Stomach (tissue), 9 donors: ENCODE results near the gene LDLRAD3. TPM values are rescaled to one million over a fixed set of nuclear protein-coding genes. Genes with fewer than 3 reads are reported as not detected.

Experiments
- DNase-seq, 2 donors: peaks; one replicate each; pipeline versions ENCODE4 v3.0.0 to v3.0.0-alpha.2; 2013 to 2019
- H3K27ac ChIP-seq, 5 donors: fragments of 200-600 bp in 4 of 5; sonication (generic) in 4 of 5; one replicate each; pipeline ENCODE4 v1.5.1; 2013 to 2019; ENCODE audit warnings: mild to moderate bottlenecking in 1 of 5, moderate library complexity in 1 of 5
- H3K27me3 ChIP-seq, 3 donors: fragments of 200-600 bp; sonication (generic); one replicate each; pipeline ENCODE4 v1.5.1; 2017 to 2019; ENCODE audit warnings: mixed run types in 1 of 3
- H3K36me3 ChIP-seq, 4 donors: fragments of 200-600 bp; sonication (generic); 1 replicate in 3 of 4; 2 replicates in 1 of 4; pipeline ENCODE4 v1.5.1; 2016 to 2019
- H3K4me1 ChIP-seq, 4 donors: fragments of 200-600 bp; sonication (generic); one replicate each; pipeline ENCODE4 v1.5.1; 2016 to 2019
- H3K4me3 ChIP-seq, 4 donors: fragments of 200-600 bp; sonication (generic) in 3 of 4; one replicate each; pipeline ENCODE4 v1.5.1; 2016 to 2019; ENCODE audit warnings: mild to moderate bottlenecking in 1 of 4
- H3K9me3 ChIP-seq, 4 donors: fragments of 200-600 bp; sonication (generic); one replicate each; pipeline ENCODE4 v1.5.1; 2016 to 2019
- CTCF ChIP-seq, 7 experiments: fragments of 450-650 bp in 4 of 7; fragments of 200-600 bp in 3 of 7; sonication (generic) in 3 of 7; IDR thresholded peaks; one replicate each; pipeline ENCODE4 v1.5.1; 2016 to 2019; ENCODE audit warnings: antibody characterized with exemption in 7 of 7, control low read depth in 2 of 7, mild to moderate bottlenecking in 1 of 7
- EP300 ChIP-seq: sonication (generic); formaldehyde crosslinking; IDR thresholded peaks from one replicate; pipeline ENCODE4 v1.6.1; 2017; ENCODE audit warnings: antibody characterized with exemption
- POLR2A ChIP-seq, 4 donors: fragments of 450-650 bp; IDR thresholded peaks; one replicate each; pipeline ENCODE4 v1.6.1; 2016; ENCODE audit warnings: antibody characterized with exemption in 4 of 4, control low read depth in 2 of 4, mild to moderate bottlenecking in 1 of 4, moderate library complexity in 1 of 4
- POLR2AphosphoS5 ChIP-seq, 3 donors: sonication (generic); formaldehyde crosslinking; IDR thresholded peaks; one replicate each; pipeline ENCODE4 v1.6.1; 2016; ENCODE audit warnings: antibody characterized with exemption in 3 of 3
- WGBS, 5 donors: extraction: QIAGEN DNeasy Blood & Tissue Kit in 3 of 5; methylation state at CpG; one replicate each; pipeline versions ENCODE4 v1.1.5 to v1.1.7; 2013 to 2018; 5-methylcytosine and 5-hydroxymethylcytosine counted together
- intact Hi-C: fragments of 100-400 bp; cut with DNase I; formaldehyde crosslinking; loops from one replicate; pipeline ENCODE4 v1.15.1; 2023; ENCODE audit warnings: low total_unique reads
- polyA plus RNA-seq, 3 donors: library from polyadenylated mRNA; stranded (reverse); fragments of 200-250 nt; gene quantifications; one replicate each; pipeline ENCODE4 v1.2.3, GENCODE V29; 2013
- total RNA-seq, 5 donors: library from RNA; depleted of rRNA; stranded (reverse); fragments of >200 nt; gene quantifications; one replicate each; pipeline versions ENCODE4 v1.1.0 to v1.2.3, GENCODE V29; 2014 to 2016
- donor health status: healthy with polysubstance abuse.
- donor health status: Bipolar disorder and iron deficiency.
- donor health status: healthy.

Gene LDLRAD3
- total and polyA plus RNA-seq, 8 donors, result 2.0 to 22.8 (median 7.9) TPM

GRCh38 chr11:36141196-36141953, 197.5 kb downstream of the LDLRAD3 start:
- 66 to 72% (median 68%) methylated on average over 12 of the region's 12 CpGs for WGBS, 5 donors
- DNase-seq, result no peak
- Histone ChIP-seq H3K36me3 (no peaks in the 10 kb centered on the region), H3K9me3 (no peaks in the 10 kb centered on the region), H3K27me3 (no peaks in the 10 kb centered on the region), H3K4me3 (no peak overlapping the region), H3K27ac (no peak overlapping the region), H3K4me1 (no peaks in the 10 kb centered on the region)
- intact Hi-C loops, result no loop called here
- no peak for TF ChIP-seq EP300
- TF ChIP-seq CTCF (IDR thresholded peaks at IDR 0.05), result no peak
- no peak for TF ChIP-seq POLR2A (IDR thresholded peaks at IDR 0.05)
- no peak for TF ChIP-seq POLR2AphosphoS5 (IDR thresholded peaks at IDR 0.05)

- no peaks in the 10 kb centered on the region for H3K36me3 ChIP-seq
- no peak overlapping the region for H3K4me3 ChIP-seq
- intact Hi-C loops, result no loop called here
- no peaks in the 10 kb centered on the region for H3K4me1 ChIP-seq
- DNase-seq, result no peak
- TF ChIP-seq POLR2AphosphoS5 (IDR thresholded peaks at IDR 0.05) (no peak), CTCF (IDR thresholded peaks at IDR 0.05) (no peak), EP300 (no peak), POLR2A (IDR thresholded peaks at IDR 0.05) (no peak)
- H3K9me3 ChIP-seq, result no peaks in the 10 kb centered on the region
- no peak overlapping the region for H3K27ac ChIP-seq
- 75 to 94% (median 90%) methylated on average over 2 of the region's 2 CpGs for WGBS, 5 donors
- no peaks in the 10 kb centered on the region for H3K27me3 ChIP-seq
Observed at GRCh38 chr11:36141956-36142355, 198.1 kb downstream of the LDLRAD3 start.

- TF ChIP-seq POLR2A (IDR thresholded peaks at IDR 0.05) (no peak), CTCF (IDR thresholded peaks at IDR 0.05) (no peak)
- no peak overlapping the region for H3K4me3 ChIP-seq
- 57 to 73% (median 62%) methylated on average over 8 of the region's 8 CpGs for WGBS, 5 donors
- no peaks in the 10 kb centered on the region for H3K36me3 ChIP-seq
- intact Hi-C loops, result no loop called here
- no peak for DNase-seq
- no peaks in the 10 kb centered on the region for H3K27me3 ChIP-seq
- no peaks in the 10 kb centered on the region for H3K4me1 ChIP-seq
- H3K9me3 ChIP-seq, result no peaks in the 10 kb centered on the region
- H3K27ac ChIP-seq, result no peak overlapping the region
Observed at GRCh38 chr11:36142439-36142838, 198.6 kb downstream of the LDLRAD3 start.

- intact Hi-C loops, result no loop called here
- H3K27ac ChIP-seq, result no peak overlapping the region
- no peaks in the 10 kb centered on the region for H3K4me1 ChIP-seq
- H3K9me3 ChIP-seq, result no peaks in the 10 kb centered on the region
- no peaks in the 10 kb centered on the region for H3K36me3 ChIP-seq
- H3K27me3 ChIP-seq, result no peaks in the 10 kb centered on the region
- no peak for DNase-seq
- TF ChIP-seq CTCF (IDR thresholded peaks at IDR 0.05), result no peak
- no peak for TF ChIP-seq POLR2A (IDR thresholded peaks at IDR 0.05)
- TF ChIP-seq EP300, result no peak
- no peak for TF ChIP-seq POLR2AphosphoS5 (IDR thresholded peaks at IDR 0.05)
- H3K4me3 ChIP-seq, result no peak overlapping the region
- 95 to 100% (median 96%) methylated on average over 6 of the region's 6 CpGs for WGBS, 5 donors
Observed at GRCh38 chr11:36142879-36143278, 199.0 kb downstream of the LDLRAD3 start.
